Measurements from ENCODE around the gene CBR4.
"Not testable (repeated sequence)": the region's sequence is repeated elsewhere in the genome, so short reads cannot be mapped to it uniquely, and the experiment has no call there.

CBR4 gene

GRCh38 chr4:168993714-168994510 lies 16.1 kb downstream of the CBR4 start:
- no peak for DNase-seq (ENCODE audit: low read depth)

GRCh38 chr4:168992952-168993482 lies 17.0 kb downstream of the CBR4 start:
- DNase-seq (ENCODE audit: low read depth): not testable (repeated sequence)

- no peak for DNase-seq (ENCODE audit: low read depth)
These were observed 28.1 kb downstream of the CBR4 start for GRCh38 chr4:168981942-168982341.

GRCh38 chr4:168981460-168981859 lies 28.6 kb downstream of the CBR4 start:
- DNase-seq (ENCODE audit: low read depth): no peak

- no peak for DNase-seq (ENCODE audit: low read depth)
These were observed 30.7 kb downstream of the CBR4 start for GRCh38 chr4:168979338-168979737.

GRCh38 chr4:168978001-168978700 lies 31.9 kb downstream of the CBR4 start:
- DNase-seq (ENCODE audit: low read depth): no peak

GRCh38 chr4:168972596-168972995 lies 37.5 kb downstream of the CBR4 start:
- no peak for DNase-seq (ENCODE audit: low read depth)

GRCh38 chr4:168960716-168961115 lies 49.3 kb downstream of the CBR4 start:
- no peak for DNase-seq (ENCODE audit: low read depth)

- no peak for DNase-seq (ENCODE audit: low read depth)
These were observed 54.4 kb downstream of the CBR4 start for GRCh38 chr4:168955674-168956073.

GRCh38 chr4:168952821-168953246 lies 57.2 kb downstream of the CBR4 start:
- not testable (repeated sequence) for DNase-seq (ENCODE audit: low read depth)

GRCh38 chr4:168945291-168945690 lies 64.8 kb downstream of the CBR4 start:
- no peak for DNase-seq (ENCODE audit: low read depth)

- DNase-seq (ENCODE audit: low read depth): no peak
These were observed 67.1 kb downstream of the CBR4 start for GRCh38 chr4:168942985-168943384.
